BJ (cell line): ENCODE measurements around the gene TMEM50B. TPM values are rescaled to one million over a fixed set of nuclear protein-coding genes. Genes with fewer than 3 reads are reported as not detected.

Experiments
- CTCF ChIA-PET: fragments of 350-600 bp; formaldehyde crosslinking; extraction: SDS; loops from one replicate; lab custom pipeline; 2021; ENCODE audit warnings: antibody characterized with exemption, inconsistent platforms; lab: Yijun Ruan, JAX
- POLR2A ChIA-PET: fragments of 300-600 bp; sonication (Branson Sonifier 250); formaldehyde crosslinking; extraction: SDS; loops from one replicate; lab custom pipeline; 2021; ENCODE audit warnings: antibody characterized with exemption; lab: Charles Lee
- DNase-seq: peaks from one replicate; pipeline ENCODE4 v3.0.0-alpha.2; 2011; ENCODE audit warnings: low read depth
- H3K27me3 ChIP-seq: 2 replicates; pipeline ENCODE4 v1.6.0; 2011; ENCODE audit warnings: low read length; ENCODE audit not compliant: control insufficient read depth, insufficient read depth
- H3K36me3 ChIP-seq: 2 replicates; pipeline ENCODE4 v1.5.1; 2011; ENCODE audit warnings: low read length; ENCODE audit not compliant: control insufficient read depth, insufficient read depth
- H3K4me3 ChIP-seq: 2 replicates; pipeline ENCODE4 v1.5.1; 2011; ENCODE audit warnings: low read depth, mild to moderate bottlenecking, control low read depth, low read length
- polyA minus RNA-seq: library from RNA; depleted of rRNA, polyadenylated mRNA; stranded (reverse); fragments of >200 nt; gene quantifications from 2 replicates; pipeline ENCODE4 v1.2.3, GENCODE V29; 2011; rRNA and poly(A)+ RNA removed
- polyA plus RNA-seq: library from polyadenylated mRNA; depleted of rRNA; stranded (reverse); fragments of >200 nt; gene quantifications from 2 replicates; pipeline ENCODE4 v1.2.3, GENCODE V29; 2011; rRNA removed
- TF ChIP-seq, protein P1 (sequence below): IDR thresholded peaks from 2 replicates; pipeline ENCODE4 v1.5.1; 2011; ENCODE audit warnings: low read depth, mild to moderate bottlenecking, control low read depth, inconsistent platforms, low read length, moderate library complexity; ENCODE audit not compliant: insufficient read depth

The TMEM50B gene
- polyA plus RNA-seq = 23.5 and 32.1 TPM in 2 replicates
- 5.3 and 7.9 TPM in 2 replicates for polyA minus RNA-seq

GRCh38 chr21:33479679-33480480 is at the start of gene TMEM50B:
Gene TMEM50B (minus strand): TSS chr21:33479974. CDS start chr21:33468885, 11,089 bp downstream.
- DNase-seq = peak; percentile 83
- TF ChIP-seq, protein P1, sequence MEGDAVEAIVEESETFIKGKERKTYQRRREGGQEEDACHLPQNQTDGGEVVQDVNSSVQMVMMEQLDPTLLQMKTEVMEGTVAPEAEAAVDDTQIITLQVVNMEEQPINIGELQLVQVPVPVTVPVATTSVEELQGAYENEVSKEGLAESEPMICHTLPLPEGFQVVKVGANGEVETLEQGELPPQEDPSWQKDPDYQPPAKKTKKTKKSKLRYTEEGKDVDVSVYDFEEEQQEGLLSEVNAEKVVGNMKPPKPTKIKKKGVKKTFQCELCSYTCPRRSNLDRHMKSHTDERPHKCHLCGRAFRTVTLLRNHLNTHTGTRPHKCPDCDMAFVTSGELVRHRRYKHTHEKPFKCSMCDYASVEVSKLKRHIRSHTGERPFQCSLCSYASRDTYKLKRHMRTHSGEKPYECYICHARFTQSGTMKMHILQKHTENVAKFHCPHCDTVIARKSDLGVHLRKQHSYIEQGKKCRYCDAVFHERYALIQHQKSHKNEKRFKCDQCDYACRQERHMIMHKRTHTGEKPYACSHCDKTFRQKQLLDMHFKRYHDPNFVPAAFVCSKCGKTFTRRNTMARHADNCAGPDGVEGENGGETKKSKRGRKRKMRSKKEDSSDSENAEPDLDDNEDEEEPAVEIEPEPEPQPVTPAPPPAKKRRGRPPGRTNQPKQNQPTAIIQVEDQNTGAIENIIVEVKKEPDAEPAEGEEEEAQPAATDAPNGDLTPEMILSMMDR = peak; percentile 66
- ChIA-PET POLR2A (interaction anchor here (0.5 to 1.4 kb wide), 3 partner anchors 11 to 155 kb away, joined by 4 to 8 read pairs (median 7); partner anchors contain the start of genes DNAJC28 and IFNAR1), CTCF (interaction anchor here (0.6 to 1.0 kb wide), 2 partner anchors 9 to 119 kb away, joined by 4 to 5 read pairs; no protein-coding TSS in a partner anchor)
- Histone ChIP-seq H3K36me3 (no peaks in the 10 kb centered on the region), H3K27me3 (no peaks in the 10 kb centered on the region), H3K4me3 (peak within 1 kb of the TSS; percentile 87)

- CTCF ChIA-PET = no interaction called here
- no peak for DNase-seq
- H3K4me3 ChIP-seq = no peak overlapping the region
- no peaks in the 10 kb centered on the region for H3K27me3 ChIP-seq
- TF ChIP-seq, protein P1 = no peak
- POLR2A ChIA-PET = no interaction called here
- peaks cover 10% of the 10 kb centered on the region for H3K36me3 ChIP-seq
Measured at GRCh38 chr21:33522953-33523349, 43.2 kb upstream of the TMEM50B start.

GRCh38 chr21:33522297-33522952 is 42.7 kb upstream of the TMEM50B start:
- CTCF ChIA-PET = no interaction called here
- Histone ChIP-seq H3K4me3 (no peak overlapping the region), H3K36me3 (peaks cover 6% of the 10 kb centered on the region), H3K27me3 (no peaks in the 10 kb centered on the region)
- TF ChIP-seq, protein P1 = no peak
- DNase-seq = no peak
- POLR2A ChIA-PET = no interaction called here

DNA sequence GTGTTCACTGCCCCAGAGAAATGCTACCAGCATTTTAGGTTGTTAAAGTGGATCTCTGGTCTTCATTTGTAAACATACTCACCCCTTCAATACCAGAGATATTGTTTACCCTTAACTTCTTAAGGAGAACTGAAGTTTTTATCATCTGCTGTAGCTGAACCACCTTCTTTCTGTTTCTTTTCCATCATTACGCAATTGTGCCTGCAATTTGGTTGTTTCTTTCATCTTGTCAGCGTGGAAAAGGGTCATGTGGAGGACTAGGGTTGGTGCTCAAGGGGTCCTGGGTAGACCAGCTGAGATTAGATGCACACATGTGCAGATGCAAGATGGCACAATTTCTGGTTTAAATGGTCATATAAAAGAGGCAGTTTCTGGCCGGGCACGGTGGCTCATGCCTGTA is 39.1 kb upstream of the TMEM50B start:
- CTCF ChIA-PET = interaction anchor here (1.2 kb wide), 1 partner anchor 12 kb away, joined by 3 read pairs; no protein-coding TSS in a partner anchor
- POLR2A ChIA-PET = no interaction called here
- DNase-seq = no peak
- TF ChIP-seq, protein P1 = no peak
- Histone ChIP-seq H3K27me3 (no peaks in the 10 kb centered on the region), H3K4me3 (no peak overlapping the region), H3K36me3 (peaks cover 4% of the 10 kb centered on the region; the same call in 1 of the 2 replicates)

- H3K36me3 ChIP-seq = peaks cover 9% of the 10 kb centered on the region
- no peak overlapping the region for H3K4me3 ChIP-seq
- no peaks in the 10 kb centered on the region for H3K27me3 ChIP-seq
- DNase-seq = peak; percentile 34
- ChIA-PET POLR2A (no interaction called here), CTCF (interaction anchor here (0.8 to 1.0 kb wide), 2 partner anchors 15 to 55 kb away, joined by 3 read pairs; no protein-coding TSS in a partner anchor)
- TF ChIP-seq, protein P1 = no peak
Measured at GRCh38 chr21:33514229-33514628, 34.5 kb upstream of the TMEM50B start.
